Measurements from ENCODE around the gene DLGAP1. TPM values are rescaled to one million over a fixed set of nuclear protein-coding genes. Genes with fewer than 3 reads are reported as not detected.
"Not testable (repeated sequence)": the region's sequence is repeated elsewhere in the genome, so short reads cannot be mapped to it uniquely, and the experiment has no call there.

The DLGAP1 gene
- total RNA-seq, 6 experiments from 2014 or later: 0.19 to 1.3 (median 0.62) TPM

GRCh38 chr18:3472681-3473544 lies 982.2 kb downstream of the DLGAP1 start:
- Mint-ChIP-seq H3K27ac (no peak overlapping the region), H3K4me1 (ENCODE audit: low read depth) (no peaks in the 10 kb centered on the region), H3K4me3 (no peak overlapping the region), H3K27me3 (ENCODE audit: insufficient read depth) (no peaks in the 10 kb centered on the region; the same call in 1 of the 2 replicates), H3K36me3 (ENCODE audit: low read depth) (peaks cover 7% of the 10 kb centered on the region; the same call in 1 of the 2 replicates), H3K9me3 (peaks cover 4% of the 10 kb centered on the region; the same call in 1 of the 2 replicates)
- no peak for TF ChIP-seq CTCF (IDR thresholded peaks at IDR 0.05)
- no peak for DNase-seq

- DNase-seq; H3K27ac Mint-ChIP-seq; H3K4me1 Mint-ChIP-seq (ENCODE audit: low read depth); H3K9me3 Mint-ChIP-seq; H3K27me3 Mint-ChIP-seq (ENCODE audit: insufficient read depth); H3K36me3 Mint-ChIP-seq (ENCODE audit: low read depth); H3K4me3 Mint-ChIP-seq: not testable (repeated sequence)
Observed at GRCh38 chr18:3472121-3472520, 983.0 kb downstream of the DLGAP1 start.

GRCh38 chr18:3471141-3471648 lies 983.9 kb downstream of the DLGAP1 start:
- peaks cover 12% of the 10 kb centered on the region for H3K4me1 Mint-ChIP-seq (ENCODE audit: low read depth)
- H3K36me3 Mint-ChIP-seq (ENCODE audit: low read depth): peaks cover 7% of the 10 kb centered on the region; the same call in 1 of the 2 replicates
- no peak for TF ChIP-seq CTCF (IDR thresholded peaks at IDR 0.05)
- H3K4me3 Mint-ChIP-seq: no peak overlapping the region
- H3K9me3 Mint-ChIP-seq: peaks cover 4% of the 10 kb centered on the region; the same call in 1 of the 2 replicates
- DNase-seq: no peak
- no peak overlapping the region for H3K27ac Mint-ChIP-seq
- H3K27me3 Mint-ChIP-seq (ENCODE audit: insufficient read depth): no peaks in the 10 kb centered on the region; the same call in 1 of the 2 replicates

- no peak for DNase-seq
- Mint-ChIP-seq H3K4me1 (ENCODE audit: low read depth) (peaks cover 18% of the 10 kb centered on the region), H3K9me3 (no peaks in the 10 kb centered on the region), H3K27me3 (ENCODE audit: insufficient read depth) (peaks cover 2% of the 10 kb centered on the region; the same call in 1 of the 2 replicates), H3K27ac (no peak overlapping the region), H3K36me3 (ENCODE audit: low read depth) (no peaks in the 10 kb centered on the region), H3K4me3 (no peak overlapping the region)
- no peak for TF ChIP-seq CTCF (IDR thresholded peaks at IDR 0.05)
Observed at GRCh38 chr18:3468833-3469232, 986.3 kb downstream of the DLGAP1 start.

- Mint-ChIP-seq H3K4me3 (no peak overlapping the region), H3K27me3 (ENCODE audit: insufficient read depth) (peaks cover 2% of the 10 kb centered on the region; the same call in 1 of the 2 replicates), H3K27ac (no peak overlapping the region), H3K36me3 (ENCODE audit: low read depth) (no peaks in the 10 kb centered on the region), H3K9me3 (no peaks in the 10 kb centered on the region), H3K4me1 (ENCODE audit: low read depth) (peaks cover 21% of the 10 kb centered on the region)
- no peak for TF ChIP-seq CTCF (IDR thresholded peaks at IDR 0.05)
- no peak for DNase-seq
Observed at GRCh38 chr18:3468066-3468705, 986.9 kb downstream of the DLGAP1 start.

Measured in HFFc6 (cell line).